AG04450 (cell line): ENCODE data around the gene PIK3C2B. TPM values are rescaled to one million over a fixed set of nuclear protein-coding genes. Genes with fewer than 3 reads are reported as not detected.

Experiments used
- CTCF ChIA-PET: fragments of 300-600, 350-600 bp; formaldehyde crosslinking; extraction: SDS; loops from one replicate; lab custom pipeline; 2022; ENCODE audit warnings: antibody characterized with exemption, inconsistent platforms; lab: Charles Lee
- POLR2A ChIA-PET: fragments of 350-600 bp; formaldehyde crosslinking; extraction: SDS; loops from one replicate; lab custom pipeline; 2021; ENCODE audit warnings: antibody characterized with exemption, inconsistent platforms; lab: Yijun Ruan, JAX
- DNase-seq: peaks from one replicate; pipeline ENCODE4 v3.0.0-alpha.2; 2011; ENCODE audit warnings: low read depth, low spot score
- H3K27ac ChIP-seq: one replicate; pipeline ENCODE4 v1.5.1; 2012; ENCODE audit warnings: low read depth, low read length, control low read depth
- H3K27me3 ChIP-seq: one replicate; pipeline ENCODE4 v1.6.0; 2012; ENCODE audit warnings: low read length; ENCODE audit not compliant: control insufficient read depth, insufficient read depth
- H3K4me3 ChIP-seq: 2 replicates; pipeline ENCODE4 v1.5.1; 2011; ENCODE audit warnings: mild to moderate bottlenecking, low read depth, low read length, control low read depth
- H3K9me3 ChIP-seq: 2 replicates; pipeline ENCODE4 v1.5.1; 2012; ENCODE audit warnings: low read length; ENCODE audit not compliant: control insufficient read depth, insufficient read depth
- CTCF ChIP-seq: IDR thresholded peaks from 2 replicates; pipeline ENCODE4 v1.5.1; 2011; ENCODE audit warnings: low read depth, low read length, control low read depth, inconsistent platforms
- polyA plus RNA-seq: library from polyadenylated mRNA; depleted of rRNA; stranded (reverse); fragments of >200 nt; gene quantifications from 2 replicates; pipeline ENCODE4 v1.2.3, GENCODE V29; 2011

Gene PIK3C2B
- polyA plus RNA-seq, 1 experiment: 4.9 TPM

- TF ChIP-seq CTCF: no peak
- ChIA-PET CTCF (interaction anchor here (0.5 to 1.6 kb wide), 2 partner anchors 11 to 45 kb away, joined by 5 to 9 read pairs; no protein-coding TSS in a partner anchor), POLR2A (no interaction called here)
- Histone ChIP-seq H3K9me3 (no peaks in the 10 kb centered on the region), H3K27me3 (peaks cover 3% of the 10 kb centered on the region), H3K27ac (no peak overlapping the region), H3K4me3 (no peak overlapping the region)
- no peak for DNase-seq
These were observed 18.8 kb downstream of the PIK3C2B start for GRCh38 chr1:204475656-204476432.

- Histone ChIP-seq H3K27me3 (peaks cover 3% of the 10 kb centered on the region), H3K9me3 (no peaks in the 10 kb centered on the region), H3K27ac (no peak overlapping the region), H3K4me3 (no peak overlapping the region)
- no peak for DNase-seq
- POLR2A ChIA-PET: no interaction called here
- TF ChIP-seq CTCF: no peak
- CTCF ChIA-PET: interaction anchor here (0.9 to 1.3 kb wide), 5 partner anchors 25 to 75 kb away, joined by 3 to 5 read pairs (median 3); no protein-coding TSS in a partner anchor
These were observed 21.1 kb downstream of the PIK3C2B start for GRCh38 chr1:204473400-204473965.

GRCh38 chr1:204472660-204473059, 21.9 kb downstream of the PIK3C2B start:
- Histone ChIP-seq H3K27me3 (peaks cover 3% of the 10 kb centered on the region), H3K27ac (no peak overlapping the region), H3K9me3 (no peaks in the 10 kb centered on the region), H3K4me3 (no peak overlapping the region)
- CTCF ChIA-PET: interaction anchor here (0.9 to 1.3 kb wide), 3 partner anchors 24 to 41 kb away, joined by 3 to 5 read pairs (median 4); no protein-coding TSS in a partner anchor
- no peak for TF ChIP-seq CTCF
- POLR2A ChIA-PET: no interaction called here
- DNase-seq: no peak

- no peak for TF ChIP-seq CTCF
- Histone ChIP-seq H3K9me3 (no peaks in the 10 kb centered on the region), H3K27ac (no peak overlapping the region), H3K4me3 (no peak overlapping the region), H3K27me3 (peaks cover 3% of the 10 kb centered on the region)
- ChIA-PET CTCF (no interaction called here), POLR2A (no interaction called here)
- no peak for DNase-seq
These were observed 22.9 kb downstream of the PIK3C2B start for GRCh38 chr1:204471687-204472086.

GRCh38 chr1:204469304-204469703, 25.3 kb downstream of the PIK3C2B start:
- POLR2A ChIA-PET: no interaction called here
- CTCF ChIA-PET: no interaction called here
- TF ChIP-seq CTCF: no peak
- Histone ChIP-seq H3K27me3 (peaks cover 1% of the 10 kb centered on the region), H3K27ac (no peak overlapping the region), H3K9me3 (no peaks in the 10 kb centered on the region), H3K4me3 (no peak overlapping the region)
- DNase-seq: no peak
